SU-DHL-6 (cell line): ENCODE measurements around the gene LTB4R.
"Not testable (repeated sequence)": the region's sequence is repeated elsewhere in the genome, so short reads cannot be mapped to it uniquely, and the experiment has no call there.

Experiments used
- H2AFZ ChIP-seq: fragments of 200-600 bp; sonication (generic); 2 replicates; pipeline ENCODE4 v1.6.1; 2014; ENCODE audit warnings: low read depth, mild to moderate bottlenecking, moderate library complexity, mixed read lengths, antibody characterized with exemption, low read length; ENCODE audit not compliant: severe bottlenecking
- H3F3A ChIP-seq: fragments of 200-600 bp; shearing (Covaris generic); 2 replicates; pipeline ENCODE4 v1.6.0; 2016; ENCODE audit warnings: antibody characterized with exemption, mild to moderate bottlenecking; ENCODE audit not compliant: insufficient read depth
- H3K27ac ChIP-seq: fragments of 200-600 bp; sonication (generic); 2 replicates; pipeline ENCODE4 v1.5.1; 2016; ENCODE audit warnings: low read depth, mild to moderate bottlenecking, low read length, moderate library complexity, mixed read lengths
- H3K27me3 ChIP-seq: fragments of 200-600 bp; sonication (generic), shearing (Covaris generic); 2 replicates; pipeline ENCODE4 v1.6.0; 2014; ENCODE audit warnings: mild to moderate bottlenecking, low read length
- H3K36me3 ChIP-seq: fragments of 200-600 bp; sonication (generic); 2 replicates; pipeline ENCODE4 v1.6.1; 2014; ENCODE audit warnings: mild to moderate bottlenecking, low read length, mixed read lengths
- H3K4me2 ChIP-seq: fragments of 300-600, 200-600 bp; shearing (Covaris generic), sonication (generic); 2 replicates; pipeline ENCODE4 v1.6.0; 2014; ENCODE audit warnings: low read length, low read depth, mild to moderate bottlenecking; ENCODE audit not compliant: poor library complexity, severe bottlenecking
- H3K4me3 ChIP-seq: fragments of 200-600 bp; sonication (generic); 2 replicates; pipeline ENCODE4 v1.5.1; 2014; ENCODE audit warnings: antibody characterized with exemption, low read length, mild to moderate bottlenecking, mixed read lengths; ENCODE audit not compliant: insufficient read depth, poor library complexity, severe bottlenecking
- H3K79me2 ChIP-seq: fragments of 200-600 bp; sonication (generic); 2 replicates; pipeline ENCODE4 v1.6.1; 2014; ENCODE audit warnings: mild to moderate bottlenecking, low read length, moderate library complexity; ENCODE audit not compliant: insufficient read depth
- H3K9ac ChIP-seq: fragments of 200-600 bp; sonication (generic); 2 replicates; pipeline ENCODE4 v1.7.0; 2014; ENCODE audit warnings: mild to moderate bottlenecking, low read length
- H3K9me2 ChIP-seq: fragments of 200-600 bp; sonication (generic); replicated peaks from 2 replicates; pipeline ENCODE4 v1.6.1; 2014; ENCODE audit warnings: low read length; ENCODE audit not compliant: insufficient read depth
- H3K9me3 ChIP-seq: fragments of 200-600 bp; sonication (generic); 2 replicates; pipeline ENCODE4 v1.6.1; 2014; ENCODE audit warnings: low read length, mixed read lengths; ENCODE audit not compliant: insufficient read depth
- H4K20me1 ChIP-seq: fragments of 200-600 bp; sonication (generic); 2 replicates; pipeline ENCODE4 v1.6.1; 2014; ENCODE audit warnings: low read depth, mild to moderate bottlenecking, antibody characterized with exemption, low read length, moderate library complexity, mixed read lengths
- CTCF ChIP-seq: fragments of 200-600 bp; sonication (generic); IDR thresholded peaks from one replicate; pipeline ENCODE4 v1.5.1; 2017; ENCODE audit warnings: antibody characterized with exemption, mild to moderate bottlenecking, low read length, moderate library complexity; ENCODE audit not compliant: insufficient read depth, poor library complexity, severe bottlenecking
- EZH2phosphoT487 ChIP-seq: fragments of 200-600 bp; sonication (generic), shearing (Covaris generic); conservative IDR thresholded peaks from 2 replicates; pipeline ENCODE4 v1.6.1; 2018; ENCODE audit warnings: mild to moderate bottlenecking, antibody characterized with exemption, low read length, moderate library complexity, mixed read lengths

The LTB4R gene

GRCh38 chr14:24353559-24354481 lies 42.5 kb downstream of the LTB4R start:
- Histone ChIP-seq H3K36me3 (no peaks in the 10 kb centered on the region), H3F3A (no peaks in the 10 kb centered on the region), H3K27ac (no peak overlapping the region), H3K27me3 (no peaks in the 10 kb centered on the region), H3K4me2 (no peak overlapping the region), H4K20me1 (no peaks in the 10 kb centered on the region), H3K9ac (no peak overlapping the region), H3K4me3 (no peak overlapping the region), H3K79me2 (no peaks in the 10 kb centered on the region), H3K9me2 (no peaks in the 10 kb centered on the region), H2AFZ (no peak overlapping the region), H3K9me3 (no peaks in the 10 kb centered on the region)
- no peak for TF ChIP-seq EZH2phosphoT487
- no peak for TF ChIP-seq CTCF

GRCh38 chr14:24354482-24354825 lies 43.2 kb downstream of the LTB4R start:
- H3K27ac ChIP-seq, H3K27me3 ChIP-seq, H2AFZ ChIP-seq, H3K79me2 ChIP-seq, H3K9me3 ChIP-seq, H3K4me3 ChIP-seq, H3K9me2 ChIP-seq, H3K36me3 ChIP-seq, H4K20me1 ChIP-seq, H3K9ac ChIP-seq, H3F3A ChIP-seq, H3K4me2 ChIP-seq: not testable (repeated sequence)

DNA sequence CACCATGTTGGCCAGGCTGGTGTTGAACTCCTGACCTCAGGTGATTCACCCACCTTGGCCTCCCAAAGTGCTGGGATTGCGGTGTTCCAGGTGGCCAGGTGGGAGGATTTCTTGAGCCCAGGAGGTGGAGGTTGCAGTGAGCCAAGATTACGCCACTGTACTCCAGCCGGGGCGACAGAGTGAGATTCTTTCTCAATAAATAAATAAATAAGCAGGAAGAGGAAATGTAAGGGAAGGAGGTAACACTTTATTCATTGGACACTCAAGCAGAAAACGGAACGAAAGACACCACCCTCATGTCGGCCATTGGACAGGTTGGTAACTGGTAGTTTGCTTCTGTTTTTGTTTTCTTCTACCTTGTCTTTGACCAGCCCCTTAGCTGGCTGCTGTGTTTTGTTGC lies 43.7 kb downstream of the LTB4R start:
- Histone ChIP-seq H2AFZ (no peak overlapping the region), H3K27ac (no peak overlapping the region)

More for the DNA sequence above, 43.7 kb downstream of the LTB4R start:
- Histone ChIP-seq H3K9ac (no peak overlapping the region), H4K20me1 (no peaks in the 10 kb centered on the region), H3F3A (no peaks in the 10 kb centered on the region), H3K36me3 (no peaks in the 10 kb centered on the region), H3K4me2 (no peak overlapping the region), H3K79me2 (no peaks in the 10 kb centered on the region), H3K27me3 (no peaks in the 10 kb centered on the region), H3K9me3 (no peaks in the 10 kb centered on the region), H3K9me2 (no peaks in the 10 kb centered on the region), H3K4me3 (no peak overlapping the region)
- TF ChIP-seq CTCF: no peak
- TF ChIP-seq EZH2phosphoT487: no peak
